Upper lobe of left lung (tissue), 6 donors: ENCODE results near the gene AGTR1. TPM values are rescaled to one million over a fixed set of nuclear protein-coding genes. Genes with fewer than 3 reads are reported as not detected.

Experiments
- ATAC-seq, 2 donors: fragments of 200-7000 bp; cut with Tn5 transposase; one replicate each; pipeline ENCODE4 v1.9.1; 2022; ENCODE audit warnings: mild to moderate bottlenecking in 2 of 2, moderate library complexity in 2 of 2; ENCODE audit not compliant: low FRiP score in 2 of 2
- DNase-seq, 2 donors: peaks; one replicate each; pipeline ENCODE4 v3.0.0-alpha.2; 2019 to 2020
- H3K27ac ChIP-seq, 4 donors: fragments of 200-600 bp; sonication (generic); one replicate each; pipeline ENCODE4 v1.5.1; 2016 to 2019
- H3K27me3 ChIP-seq, 4 donors: fragments of 200-600 bp; sonication (generic); one replicate each; pipeline ENCODE4 v1.5.1; 2017 to 2019
- H3K36me3 ChIP-seq, 4 donors: fragments of 200-600 bp; sonication (generic); one replicate each; pipeline ENCODE4 v1.5.1; 2016 to 2019
- H3K4me1 ChIP-seq, 4 donors: fragments of 200-600 bp; sonication (generic); one replicate each; pipeline ENCODE4 v1.5.1; 2018 to 2019
- H3K4me3 ChIP-seq, 4 donors: fragments of 200-600 bp; sonication (generic); one replicate each; pipeline ENCODE4 v1.5.1; 2017 to 2019; ENCODE audit warnings: mild to moderate bottlenecking in 2 of 4, moderate library complexity in 1 of 4
- H3K9me3 ChIP-seq, 4 donors: fragments of 200-600 bp; sonication (generic); one replicate each; pipeline ENCODE4 v1.5.1; 2018 to 2019
- EP300 ChIP-seq, 4 donors: sonication (generic); formaldehyde crosslinking; IDR thresholded peaks; one replicate each; pipeline ENCODE4 v1.5.1; 2017; ENCODE audit warnings: antibody characterized with exemption in 4 of 4, control low read depth in 2 of 4
- POLR2A ChIP-seq, 4 donors: fragments of 450-650 bp; IDR thresholded peaks; one replicate each; pipeline ENCODE4 v1.5.1; 2016 to 2017; ENCODE audit warnings: antibody characterized with exemption in 4 of 4, mild to moderate bottlenecking in 2 of 4
- POLR2AphosphoS5 ChIP-seq, 2 donors: sonication (generic); formaldehyde crosslinking; IDR thresholded peaks; one replicate each; pipeline ENCODE4 v1.5.1; 2017; ENCODE audit warnings: antibody characterized with exemption in 2 of 2
- WGBS, 2 donors: methylation state at CpG; one replicate each; pipeline ENCODE4 v1.1.5; 2017 to 2018; 5-methylcytosine and 5-hydroxymethylcytosine counted together
- total RNA-seq, 6 donors: library from RNA; depleted of rRNA in 4 of 6; stranded (reverse); fragments of >200 nt in 4 of 6; gene quantifications; one replicate each; pipeline versions ENCODE4 v1.1.0 to v1.2.1, GENCODE V29; 2016 to 2021
- TF ChIP-seq, protein P1 (sequence below), 6 experiments: fragments of 450-650 bp in 4 of 6; fragments of 200-600 bp in 2 of 6; sonication (generic) in 2 of 6; IDR thresholded peaks; one replicate each; pipeline ENCODE4 v1.5.1; 2016 to 2019; ENCODE audit warnings: antibody characterized with exemption in 6 of 6
- donor health status: DM: no; HTN: no; CAD: no; lungs with moderate emphysema.
- donor health status: DM: no; HTN: yes; CAD: no; lungs with severe emphysema.

The AGTR1 gene
- total RNA-seq, 6 donors from 2014 or later: 4.6 to 9.3 (median 5.9) TPM

DNA sequence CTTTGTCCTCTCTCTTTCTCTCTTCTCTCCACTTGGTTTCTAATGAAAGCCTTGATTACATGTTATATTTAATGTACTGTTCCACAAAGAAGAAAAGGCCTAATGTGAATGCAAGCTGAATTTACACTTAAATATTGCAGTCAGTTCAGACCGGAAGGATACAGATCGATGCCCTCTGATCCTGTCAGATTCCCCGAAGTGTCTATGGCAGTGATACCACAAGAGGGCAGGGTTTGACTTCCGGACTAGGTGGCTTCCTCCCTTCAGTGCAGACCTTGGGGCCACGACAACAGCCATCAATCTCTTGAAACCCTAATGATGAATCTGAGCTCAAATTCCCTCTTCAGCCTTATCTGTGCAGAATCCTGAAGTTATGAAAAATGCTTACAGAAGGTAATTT lies 29.5 kb downstream of the AGTR1 start:
- Histone ChIP-seq H3K4me3 (no peak overlapping the region), H3K27ac (no peak overlapping the region), H3K4me1 (peaks cover 0 to 4% (median 0%) of the 10 kb centered on the region in 4 donors), H3K36me3 (no peaks in the 10 kb centered on the region), H3K27me3 (no peaks in the 10 kb centered on the region), H3K9me3 (no peaks in the 10 kb centered on the region)
- WGBS, 2 donors: 31 to 36% methylated on average over 5 of the region's 5 CpGs
- no peak for TF ChIP-seq POLR2A (IDR thresholded peaks at IDR 0.05)
- TF ChIP-seq EP300 (IDR thresholded peaks at IDR 0.05): no peak
- TF ChIP-seq, protein P1, sequence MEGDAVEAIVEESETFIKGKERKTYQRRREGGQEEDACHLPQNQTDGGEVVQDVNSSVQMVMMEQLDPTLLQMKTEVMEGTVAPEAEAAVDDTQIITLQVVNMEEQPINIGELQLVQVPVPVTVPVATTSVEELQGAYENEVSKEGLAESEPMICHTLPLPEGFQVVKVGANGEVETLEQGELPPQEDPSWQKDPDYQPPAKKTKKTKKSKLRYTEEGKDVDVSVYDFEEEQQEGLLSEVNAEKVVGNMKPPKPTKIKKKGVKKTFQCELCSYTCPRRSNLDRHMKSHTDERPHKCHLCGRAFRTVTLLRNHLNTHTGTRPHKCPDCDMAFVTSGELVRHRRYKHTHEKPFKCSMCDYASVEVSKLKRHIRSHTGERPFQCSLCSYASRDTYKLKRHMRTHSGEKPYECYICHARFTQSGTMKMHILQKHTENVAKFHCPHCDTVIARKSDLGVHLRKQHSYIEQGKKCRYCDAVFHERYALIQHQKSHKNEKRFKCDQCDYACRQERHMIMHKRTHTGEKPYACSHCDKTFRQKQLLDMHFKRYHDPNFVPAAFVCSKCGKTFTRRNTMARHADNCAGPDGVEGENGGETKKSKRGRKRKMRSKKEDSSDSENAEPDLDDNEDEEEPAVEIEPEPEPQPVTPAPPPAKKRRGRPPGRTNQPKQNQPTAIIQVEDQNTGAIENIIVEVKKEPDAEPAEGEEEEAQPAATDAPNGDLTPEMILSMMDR (IDR thresholded peaks at IDR 0.05): peak in 1 of 6 experiments; percentile 7
- TF ChIP-seq POLR2AphosphoS5 (IDR thresholded peaks at IDR 0.05): no peak
- no peak for ATAC-seq
- no peak for DNase-seq

DNA sequence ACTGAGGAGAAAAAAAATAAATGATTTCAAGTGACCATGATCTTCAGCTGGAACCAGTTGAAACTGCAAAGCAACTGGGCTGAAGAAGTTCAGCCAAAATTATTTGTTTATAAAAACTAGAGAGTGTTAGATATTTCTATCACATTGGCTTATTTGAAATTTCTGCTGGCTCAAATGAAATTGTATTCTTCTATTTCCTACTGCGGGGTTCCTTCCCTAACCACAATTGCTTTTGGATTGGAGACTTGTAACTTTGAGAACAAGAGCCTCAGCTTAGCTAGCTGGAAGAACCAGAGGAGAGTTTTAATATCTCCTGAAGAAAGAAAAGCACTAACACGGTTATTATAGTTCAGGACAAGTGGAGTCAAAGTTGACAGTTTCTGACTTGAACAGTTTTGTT lies 31.1 kb downstream of the AGTR1 start:
- no peaks in the 10 kb centered on the region for H3K9me3 ChIP-seq
- ATAC-seq (peak in 1 of 2 donors; percentile 27), DNase-seq (no peak)
- H3K4me3 ChIP-seq: no peak overlapping the region
- no peak for TF ChIP-seq EP300 (IDR thresholded peaks at IDR 0.05)
- TF ChIP-seq, protein P1 (IDR thresholded peaks at IDR 0.05): no peak
- no peak for TF ChIP-seq POLR2AphosphoS5 (IDR thresholded peaks at IDR 0.05)
- no peak for TF ChIP-seq POLR2A (IDR thresholded peaks at IDR 0.05)
- H3K27me3 ChIP-seq: no peaks in the 10 kb centered on the region
- WGBS, 2 donors: 46 to 56% methylated on average over 2 of the region's 2 CpGs
- no peaks in the 10 kb centered on the region for H3K36me3 ChIP-seq
- H3K4me1 ChIP-seq: peaks cover 0 to 4% (median 0%) of the 10 kb centered on the region in 4 donors
- no peak overlapping the region for H3K27ac ChIP-seq

DNA sequence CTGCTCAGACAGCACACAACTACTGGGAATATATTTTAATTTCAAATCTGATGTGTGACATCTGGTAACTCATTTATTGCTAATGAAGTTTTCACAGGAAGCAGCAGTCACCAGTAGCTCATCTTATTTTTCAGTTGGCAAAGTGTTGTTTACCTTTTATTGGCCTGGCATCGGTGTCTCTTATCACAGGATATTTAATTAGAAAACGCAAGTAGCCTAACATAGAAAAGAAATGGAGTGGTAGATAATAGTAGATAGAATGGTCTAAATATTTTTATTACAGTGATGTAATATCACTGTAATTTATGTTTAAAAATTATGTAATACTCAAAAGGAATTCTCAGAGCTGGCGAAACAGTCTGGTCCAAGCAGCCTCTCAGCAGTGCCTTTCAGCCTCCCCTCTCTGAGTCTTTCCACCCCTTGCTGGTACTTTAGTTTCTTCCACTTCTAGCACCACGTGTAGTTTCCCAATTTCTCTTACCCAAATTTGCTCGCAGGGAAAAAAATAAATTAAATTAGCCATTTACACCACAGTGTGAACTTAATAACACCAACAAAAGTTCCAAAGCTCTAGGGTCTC lies 31.9 kb downstream of the AGTR1 start:
- DNase-seq: no peak
- TF ChIP-seq EP300 (IDR thresholded peaks at IDR 0.05) (no peak), POLR2A (IDR thresholded peaks at IDR 0.05) (no peak), POLR2AphosphoS5 (IDR thresholded peaks at IDR 0.05) (no peak)
- TF ChIP-seq, protein P1 (IDR thresholded peaks at IDR 0.05): no peak
- 45% methylated on average over 5 of the region's 5 CpGs for WGBS, 2 donors
- no peak overlapping the region for H3K27ac ChIP-seq
- H3K36me3 ChIP-seq: no peaks in the 10 kb centered on the region
- peak in 1 of 2 donors; percentile 82 for ATAC-seq
- H3K4me3 ChIP-seq: no peak overlapping the region
- H3K27me3 ChIP-seq: no peaks in the 10 kb centered on the region
- no peaks in the 10 kb centered on the region for H3K9me3 ChIP-seq
- H3K4me1 ChIP-seq: peaks cover 0 to 4% (median 0%) of the 10 kb centered on the region in 4 donors

DNA sequence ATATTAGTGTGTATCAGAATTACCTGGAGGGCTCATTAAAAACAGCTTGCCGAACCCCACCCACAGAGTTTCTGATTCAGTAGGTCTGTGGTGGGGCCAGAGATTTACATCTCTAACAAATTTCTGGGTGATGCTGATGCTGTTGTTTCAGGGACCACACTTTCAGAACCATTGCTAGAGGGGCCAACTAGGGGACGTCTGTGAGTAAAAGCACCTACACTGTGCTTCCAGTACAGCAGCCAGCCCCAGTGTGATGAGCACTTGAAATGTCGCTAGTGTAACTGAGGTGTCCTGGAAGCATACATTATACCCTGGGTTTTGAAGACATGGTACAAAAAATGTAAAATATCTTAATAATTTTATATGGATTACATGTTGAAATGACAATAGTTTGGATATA lies 33.0 kb downstream of the AGTR1 start:
- 88 to 91% methylated on average over 3 of the region's 3 CpGs for WGBS, 2 donors
- peaks cover 0 to 4% (median 0%) of the 10 kb centered on the region in 4 donors for H3K4me1 ChIP-seq
- no peak for ATAC-seq

More for the DNA sequence above, 33.0 kb downstream of the AGTR1 start:
- Histone ChIP-seq H3K9me3 (no peaks in the 10 kb centered on the region), H3K4me3 (no peak overlapping the region), H3K27me3 (no peaks in the 10 kb centered on the region), H3K27ac (no peak overlapping the region), H3K36me3 (no peaks in the 10 kb centered on the region)
- DNase-seq: no peak
- TF ChIP-seq, protein P1 (IDR thresholded peaks at IDR 0.05): no peak
- TF ChIP-seq POLR2A (IDR thresholded peaks at IDR 0.05) (no peak), POLR2AphosphoS5 (IDR thresholded peaks at IDR 0.05) (no peak), EP300 (IDR thresholded peaks at IDR 0.05) (no peak)
